ENCODE measurements around the gene DNAI7. TPM values are rescaled to one million over a fixed set of nuclear protein-coding genes. Genes with fewer than 3 reads are reported as not detected.

The DNAI7 gene
- total and polyA plus RNA-seq, 4 donors = 0.07 to 0.17 (median 0.14) TPM; not detected in 1

- TF ChIP-seq REST (IDR thresholded peaks at IDR 0.05) (no peak), YY1 (IDR thresholded peaks at IDR 0.05) (no peak), ZBTB33 (IDR thresholded peaks at IDR 0.05) (no peak)
Observed at GRCh38 chr12:25084816-25085215, 110.1 kb downstream of the DNAI7 start (continued).

GRCh38 chr12:25083211-25083610, 111.7 kb downstream of the DNAI7 start:
- 62% methylated on average over 5 of the region's 5 CpGs for whole genome bisulfite sequencing
- Histone ChIP-seq H3K4me3 (ENCODE audit: low read depth in 1 of 3, low read length in 3 of 3) (no peak overlapping the region), H3K27me3 (ENCODE audit: control insufficient read depth in 4 of 4, insufficient read depth in 4 of 4, low read length in 3 of 4) (no peaks in the 10 kb centered on the region), H3K36me3 (ENCODE audit: control insufficient read depth in 4 of 4, insufficient read depth in 3 of 4, low read depth in 1 of 4, low read length in 3 of 4) (peaks cover 0 to 3% (median 0%) of the 10 kb centered on the region in 4 donors), H3K9me3 (ENCODE audit: control insufficient read depth in 4 of 4, low read length in 3 of 4) (no peaks in the 10 kb centered on the region), H3K4me1 (ENCODE audit: control insufficient read depth in 4 of 4, insufficient read depth in 4 of 4, low read length in 3 of 4) (peaks cover 0 to 6% (median 2%) of the 10 kb centered on the region in 4 donors), H3K9ac (ENCODE audit: low read depth in 1 of 2, low read length in 2 of 2) (no peak overlapping the region), H3K27ac (ENCODE audit: low read depth in 1 of 2, low read length in 2 of 2) (no peak overlapping the region)
- no peak for TF ChIP-seq NR2F2 (IDR thresholded peaks at IDR 0.05)
- no peak for TF ChIP-seq CTCF (IDR thresholded peaks at IDR 0.05; ENCODE audit: low read depth, low read length, missing input control)
- TF ChIP-seq REST (IDR thresholded peaks at IDR 0.05) = no peak
- no peak for TF ChIP-seq RAD21 (IDR thresholded peaks at IDR 0.05)
- TF ChIP-seq YY1 (IDR thresholded peaks at IDR 0.05) = no peak
- DNase-seq (ENCODE audit: low spot score) = no peak

- Histone ChIP-seq H3K9ac (ENCODE audit: low read depth in 1 of 2, low read length in 2 of 2) (no peak overlapping the region), H3K36me3 (ENCODE audit: control insufficient read depth in 4 of 4, insufficient read depth in 3 of 4, low read depth in 1 of 4, low read length in 3 of 4) (peaks cover 0 to 3% (median 0%) of the 10 kb centered on the region in 4 donors), H3K27me3 (ENCODE audit: control insufficient read depth in 4 of 4, insufficient read depth in 4 of 4, low read length in 3 of 4) (no peaks in the 10 kb centered on the region), H3K4me3 (ENCODE audit: low read depth in 1 of 3, low read length in 3 of 3) (no peak overlapping the region), H3K27ac (ENCODE audit: low read depth in 1 of 2, low read length in 2 of 2) (no peak overlapping the region), H3K9me3 (ENCODE audit: control insufficient read depth in 4 of 4, low read length in 3 of 4) (no peaks in the 10 kb centered on the region), H3K4me1 (ENCODE audit: control insufficient read depth in 4 of 4, insufficient read depth in 4 of 4, low read length in 3 of 4) (peaks cover 0 to 6% (median 2%) of the 10 kb centered on the region in 4 donors)
- TF ChIP-seq FOXA1 (IDR thresholded peaks at IDR 0.05) (no peak), RXRA (IDR thresholded peaks at IDR 0.05) (no peak), HNF4A (conservative IDR thresholded peaks at IDR 0.05) (peak in 1 of 2 donors; percentile 22)
- 40% methylated on average over 2 of the region's 2 CpGs for WGBS
- no peak for DNase-seq (ENCODE audit: low spot score)
Observed at GRCh38 chr12:25082628-25083027, 112.3 kb downstream of the DNAI7 start.

Data from liver (tissue), 9 donors.